ENCODE results near the gene PDZD11.

PDZD11 gene

GRCh38 chrX:70241501-70241900 is 48.2 kb downstream of the PDZD11 start:
- no peaks in the 10 kb centered on the region for H3K27me3 ChIP-seq (replicated peaks; ENCODE audit: control insufficient read depth, insufficient read depth, low read length, poor library complexity, severe bottlenecking)

GRCh38 chrX:70240751-70241150 is 49.0 kb downstream of the PDZD11 start:
- no peak for DNase-seq
- Histone ChIP-seq H3K4me3 (ENCODE audit: insufficient read depth, low read depth, low read length, poor library complexity, severe bottlenecking) (no peak overlapping the region), H3K9me3 (ENCODE audit: control insufficient read depth, low read length) (no peaks in the 10 kb centered on the region), H3K4me1 (ENCODE audit: control insufficient read depth, insufficient read depth, low read length, poor library complexity, severe bottlenecking) (no peaks in the 10 kb centered on the region), H3K36me3 (ENCODE audit: control insufficient read depth, insufficient read depth, low read length) (no peaks in the 10 kb centered on the region), H3K27ac (ENCODE audit: insufficient read depth, low read length, poor library complexity, severe bottlenecking) (no peak overlapping the region), H3K27me3 (replicated peaks; ENCODE audit: control insufficient read depth, insufficient read depth, low read length, poor library complexity, severe bottlenecking) (no peaks in the 10 kb centered on the region)

More at GRCh38 chrX:70241501-70241900, 48.2 kb downstream of the PDZD11 start:
- Histone ChIP-seq H3K4me3 (ENCODE audit: insufficient read depth, low read depth, low read length, poor library complexity, severe bottlenecking) (no peak overlapping the region), H3K27ac (ENCODE audit: insufficient read depth, low read length, poor library complexity, severe bottlenecking) (no peak overlapping the region), H3K4me1 (ENCODE audit: control insufficient read depth, insufficient read depth, low read length, poor library complexity, severe bottlenecking) (no peaks in the 10 kb centered on the region), H3K36me3 (ENCODE audit: control insufficient read depth, insufficient read depth, low read length) (no peaks in the 10 kb centered on the region), H3K9me3 (ENCODE audit: control insufficient read depth, low read length) (no peaks in the 10 kb centered on the region)
- no peak for DNase-seq
